GM18519 (cell line): ENCODE measurements around the gene CDH22.

ENCODE experiments used
- ATAC-seq: cut with Tn5 transposase; IDR thresholded peaks from one replicate; pipeline ENCODE4 v1.9.1; 2021; ENCODE audit warnings: mild to moderate bottlenecking, moderate library complexity; ENCODE audit not compliant: unreplicated experiment, low FRiP score

The CDH22 gene

GRCh38 chr20:46325789-46326188, 17.5 kb upstream of the CDH22 start:
- ATAC-seq = no peak

GRCh38 chr20:46324960-46325703, 16.8 kb upstream of the CDH22 start:
- no peak for ATAC-seq

- no peak for ATAC-seq
Measured at GRCh38 chr20:46324379-46324778, 16.1 kb upstream of the CDH22 start.

GRCh38 chr20:46323557-46323956, 15.3 kb upstream of the CDH22 start:
- no peak for ATAC-seq

- ATAC-seq = no peak
Measured at GRCh38 chr20:46322641-46323040, 14.3 kb upstream of the CDH22 start.

- no peak for ATAC-seq
Measured at GRCh38 chr20:46317685-46318177, 9.4 kb upstream of the CDH22 start.

GRCh38 chr20:46316984-46317684, 8.8 kb upstream of the CDH22 start:
- ATAC-seq = no peak

- no peak for ATAC-seq
Measured at GRCh38 chr20:46315311-46315710, 7.0 kb upstream of the CDH22 start.

GRCh38 chr20:46312945-46313861, 4.9 kb upstream of the CDH22 start:
- no peak for ATAC-seq

- no peak for ATAC-seq
Measured at GRCh38 chr20:46312075-46312944, 4.0 kb upstream of the CDH22 start.

GRCh38 chr20:46311719-46312074, 3.4 kb upstream of the CDH22 start:
- no peak for ATAC-seq

- no peak for ATAC-seq
Measured at GRCh38 chr20:46311039-46311650, 2.8 kb upstream of the CDH22 start.

GRCh38 chr20:46309945-46310344, 1.6 kb upstream of the CDH22 start:
- ATAC-seq = no peak

GRCh38 chr20:46307999-46308257, 370 bp downstream of the CDH22 start:
- ATAC-seq = no peak

- no peak for ATAC-seq
Measured at GRCh38 chr20:46307139-46307998, 929 bp downstream of the CDH22 start.

- ATAC-seq = no peak
Measured at GRCh38 chr20:46306743-46307138, 1.6 kb downstream of the CDH22 start.

GRCh38 chr20:46305973-46306360, 2.3 kb downstream of the CDH22 start:
- no peak for ATAC-seq

- ATAC-seq = no peak
Measured at GRCh38 chr20:46305331-46305972, 2.8 kb downstream of the CDH22 start.

- no peak for ATAC-seq
Measured at GRCh38 chr20:46304852-46305251, 3.4 kb downstream of the CDH22 start.
